GM23338 (cell line): Measurements from ENCODE around the gene AOC3. TPM values are rescaled to one million over a fixed set of nuclear protein-coding genes. Genes with fewer than 3 reads are reported as not detected.
"Not testable (repeated sequence)": the region's sequence is repeated elsewhere in the genome, so short reads cannot be mapped to it uniquely, and the experiment has no call there.

ENCODE experiments used
- ATAC-seq: fragments of 200-7000 bp; cut with Tn5 transposase; 3 replicates; pipeline ENCODE4 v1.9.1; 2020
- DNase-seq: peaks from one replicate; pipeline ENCODE4 v3.0.0-alpha.2; 2015; ENCODE audit warnings: low spot score
- H2AFZ ChIP-seq: fragments of 200-600 bp; sonication (generic); 2 replicates; pipeline ENCODE4 v1.8.0; 2016; ENCODE audit warnings: antibody characterized with exemption, mild to moderate bottlenecking, moderate library complexity
- H3F3A ChIP-seq: fragments of 200-600 bp; sonication (generic); replicated peaks from 2 replicates; pipeline ENCODE4 v1.8.0; 2017; ENCODE audit warnings: antibody characterized with exemption, mixed run types, low read depth
- H3K27ac ChIP-seq: fragments of 200-600 bp; sonication (generic); 2 replicates; pipeline ENCODE4 v1.6.1; 2016; ENCODE audit warnings: low read depth
- H3K27me3 ChIP-seq: fragments of 200-600 bp; sonication (generic); 2 replicates; pipeline ENCODE4 v1.8.0; 2016; ENCODE audit warnings: mild to moderate bottlenecking, mixed run types, moderate library complexity; ENCODE audit not compliant: insufficient read depth
- H3K36me3 ChIP-seq: fragments of 200-600 bp; sonication (generic); 2 replicates; pipeline ENCODE4 v1.8.0; 2016; ENCODE audit warnings: mild to moderate bottlenecking; ENCODE audit not compliant: insufficient read depth
- H3K4me1 ChIP-seq: fragments of 200-600 bp; sonication (generic); 2 replicates; pipeline ENCODE4 v1.8.0; 2016; ENCODE audit warnings: mild to moderate bottlenecking, moderate library complexity; ENCODE audit not compliant: insufficient read depth
- H3K4me2 ChIP-seq: fragments of 200-600 bp; sonication (generic); 2 replicates; pipeline ENCODE4 v1.7.1; 2017; ENCODE audit warnings: mixed run types
- H3K4me3 ChIP-seq: fragments of 200-600 bp; sonication (generic); 2 replicates; pipeline ENCODE4 v1.6.1; 2016; ENCODE audit warnings: mixed run types
- H3K79me2 ChIP-seq: fragments of 200-600 bp; sonication (generic); replicated peaks from 2 replicates; pipeline ENCODE4 v1.8.0; 2017; ENCODE audit warnings: mild to moderate bottlenecking; ENCODE audit not compliant: insufficient read depth
- H3K9me2 ChIP-seq: fragments of 200-600 bp; sonication (generic); 2 replicates; pipeline ENCODE4 v1.8.0; 2017; ENCODE audit not compliant: insufficient read depth
- H4K20me1 ChIP-seq: fragments of 200-600 bp; sonication (generic); replicated peaks from 2 replicates; pipeline ENCODE4 v1.8.0; 2017; ENCODE audit warnings: mild to moderate bottlenecking; ENCODE audit not compliant: insufficient read depth
- H3K27ac Mint-ChIP-seq: 2 replicates; pipeline ENCODE4 v1.8.0; 2020; ENCODE audit warnings: inconsistent platforms, mild to moderate bottlenecking, moderate library complexity, mixed read lengths
- H3K27me3 Mint-ChIP-seq: 3 replicates; pipeline ENCODE4 v1.8.0; 2022; ENCODE audit warnings: low read depth, mild to moderate bottlenecking, moderate library complexity, mixed read lengths, inconsistent platforms; ENCODE audit not compliant: insufficient read depth, poor library complexity
- H3K36me3 Mint-ChIP-seq: 3 replicates; pipeline ENCODE4 v1.8.0; 2021; ENCODE audit warnings: low read depth, mild to moderate bottlenecking, inconsistent platforms, moderate library complexity, mixed read lengths
- H3K4me1 Mint-ChIP-seq: 3 replicates; pipeline ENCODE4 v1.8.0; 2020; ENCODE audit warnings: mild to moderate bottlenecking, inconsistent platforms, mixed read lengths
- H3K4me3 Mint-ChIP-seq: 3 replicates; pipeline ENCODE4 v1.8.0; 2021; ENCODE audit warnings: moderate library complexity, mild to moderate bottlenecking, inconsistent platforms, mixed read lengths
- H3K9me3 Mint-ChIP-seq: 3 replicates; pipeline ENCODE4 v1.8.0; 2020; ENCODE audit warnings: moderate library complexity, mild to moderate bottlenecking, inconsistent platforms, mixed read lengths
- ZNF462 ChIP-seq: fragments of 250-450 bp; sonication (Bioruptor Pico); IDR thresholded peaks from 2 replicates; pipeline ENCODE4 v1.5.0; 2020; ENCODE audit warnings: mild to moderate bottlenecking, moderate library complexity
- polyA plus RNA-seq: library from polyadenylated mRNA; unstranded; fragments of >200 nt; fragmentation: Nextera tagmentation; extraction: Ambion mirVana; gene quantifications from 2 replicates; pipeline ENCODE4 v1.2.1, GENCODE V29; 2016
- total RNA-seq: library from RNA; depleted of rRNA; stranded (reverse); fragments of >200 nt; shearing (Covaris generic); gene quantifications from 2 replicates; pipeline ENCODE4 v1.2.3, GENCODE V29; 2014

The AOC3 gene
- total and polyA plus RNA-seq, 2 experiments from 2014 or later: 1.4 to 1.7 TPM

GRCh38 chr17:42898147-42898811, 47.3 kb downstream of the AOC3 start (continued):
- TF ChIP-seq ZNF462: no peak

- not testable (repeated sequence) for H3K79me2 ChIP-seq, H3K4me1 Mint-ChIP-seq, H3K9me2 ChIP-seq, H3K4me3 Mint-ChIP-seq, DNase-seq, H3K4me2 ChIP-seq, H3K36me3 Mint-ChIP-seq, H2AFZ ChIP-seq, H3K27me3 Mint-ChIP-seq, H3K9me3 Mint-ChIP-seq, H4K20me1 ChIP-seq, H3K27ac Mint-ChIP-seq, H3K36me3 ChIP-seq, H3F3A ChIP-seq, H3K27ac ChIP-seq, ATAC-seq, H3K4me1 ChIP-seq, H3K4me3 ChIP-seq, H3K27me3 ChIP-seq
Observed at GRCh38 chr17:42899981-42900380, 49.0 kb downstream of the AOC3 start.
